HepG2 (cell line): ENCODE measurements around the gene SNAI1. TPM values are rescaled to one million over a fixed set of nuclear protein-coding genes. Genes with fewer than 3 reads are reported as not detected.

Source experiments
- BRCA1 ChIP-seq: sonication (generic); formaldehyde crosslinking; IDR thresholded peaks from 2 replicates; pipeline ENCODE4 v1.4.0; 2020; ENCODE audit warnings: missing genetic modification reagents
- DPF2 ChIP-seq: sonication (generic); formaldehyde crosslinking; IDR thresholded peaks from 2 replicates; pipeline ENCODE4 v1.4.0; 2020; ENCODE audit warnings: mild to moderate bottlenecking, low read depth, missing genetic modification reagents, borderline replicate concordance
- ESRRA ChIP-seq: sonication (generic); formaldehyde crosslinking; IDR thresholded peaks from 2 replicates; pipeline ENCODE4 v1.5.1; 2020; ENCODE audit warnings: mild to moderate bottlenecking, low read depth, missing genetic modification reagents
- FOXO1 ChIP-seq: sonication (generic); formaldehyde crosslinking; IDR thresholded peaks from 2 replicates; pipeline ENCODE4 v1.4.0; 2020; ENCODE audit warnings: missing genetic modification reagents
- HOXA9 ChIP-seq: sonication (generic); formaldehyde crosslinking; IDR thresholded peaks from 2 replicates; pipeline ENCODE4 v1.8.1; 2022; ENCODE audit warnings: missing genetic modification reagents, mild to moderate bottlenecking, moderate library complexity, borderline replicate concordance
- ISL2 ChIP-seq: sonication (generic); formaldehyde crosslinking; IDR thresholded peaks from 2 replicates; pipeline ENCODE4 v1.5.0; 2020; ENCODE audit warnings: missing genetic modification reagents
- PAXIP1 ChIP-seq: sonication (generic); formaldehyde crosslinking; conservative IDR thresholded peaks from 2 replicates; pipeline ENCODE4 v1.4.0; 2020; ENCODE audit warnings: mild to moderate bottlenecking, missing genetic modification reagents, moderate library complexity
- PPARG ChIP-seq: conservative IDR thresholded peaks from 2 replicates; pipeline ENCODE4 v1.6.1; 2016; ENCODE audit warnings: missing biosample characterization, missing genetic modification reagents
- SALL2 ChIP-seq: sonication (generic); formaldehyde crosslinking; IDR thresholded peaks from 2 replicates; pipeline ENCODE4 v1.8.1; 2023; ENCODE audit warnings: mild to moderate bottlenecking, missing genetic modification reagents, inconsistent platforms
- SP2 ChIP-seq: sonication (generic); formaldehyde crosslinking; IDR thresholded peaks from 2 replicates; pipeline ENCODE4 v1.5.1; 2020; ENCODE audit warnings: mild to moderate bottlenecking, missing genetic modification reagents
- YEATS4 ChIP-seq: sonication (generic); formaldehyde crosslinking; IDR thresholded peaks from 2 replicates; pipeline ENCODE4 v1.4.0; 2020; ENCODE audit warnings: missing genetic modification reagents, borderline replicate concordance
- ZNF136 ChIP-seq: sonication (generic); formaldehyde crosslinking; IDR thresholded peaks from 2 replicates; pipeline ENCODE4 v1.8.1; 2022; ENCODE audit warnings: low read depth, mild to moderate bottlenecking, moderate library complexity, missing genetic modification reagents
- ZNF646 ChIP-seq: sonication (generic); formaldehyde crosslinking; IDR thresholded peaks from 2 replicates; pipeline ENCODE4 v1.9.0; 2021; ENCODE audit warnings: mild to moderate bottlenecking, missing genetic modification reagents
- polyA plus RNA-seq, 8 experiments: library from polyadenylated mRNA; depleted of rRNA in 3 of 8; stranded (reverse) in 7 of 8; unstranded in 1 of 8; fragments of >200 nt; fragmentation: Illumina TruSeq in 4 of 8; extraction: Trizol in 4 of 8; gene quantifications; 2 replicates each; pipeline versions ENCODE4 v1.2.1 to v1.2.3, GENCODE V29; 2011 to 2016; ENCODE audit warnings: low read depth in 4 of 8, missing spikeins in 1 of 8, mixed read lengths in 1 of 8; ENCODE audit not compliant: insufficient read depth in 1 of 8
- total RNA-seq, 5 experiments: library from RNA; depleted of rRNA; stranded (reverse); fragments of >200 nt; fragmentation: Illumina TruSeq; extraction: Trizol; gene quantifications; 2 replicates each; pipeline ENCODE4 v1.2.3, GENCODE V29; 2016; ENCODE audit warnings: low read depth in 1 of 5
- TF ChIP-seq, protein P1 (sequence below): sonication (generic); formaldehyde crosslinking; IDR thresholded peaks from 2 replicates; pipeline ENCODE4 v1.5.1; 2020; ENCODE audit warnings: mild to moderate bottlenecking, moderate library complexity, missing genetic modification reagents
- TF ChIP-seq, protein P2 (sequence below): sonication (generic); formaldehyde crosslinking; IDR thresholded peaks from 2 replicates; pipeline ENCODE4 v1.4.0; 2020; ENCODE audit warnings: missing genetic modification reagents

Gene SNAI1
- total and polyA plus RNA-seq, 2 of the 13 experiments (the other 11 are each of a cell fraction or from before 2014, with no cell fraction given): 1.3 to 1.4 TPM

DNA sequence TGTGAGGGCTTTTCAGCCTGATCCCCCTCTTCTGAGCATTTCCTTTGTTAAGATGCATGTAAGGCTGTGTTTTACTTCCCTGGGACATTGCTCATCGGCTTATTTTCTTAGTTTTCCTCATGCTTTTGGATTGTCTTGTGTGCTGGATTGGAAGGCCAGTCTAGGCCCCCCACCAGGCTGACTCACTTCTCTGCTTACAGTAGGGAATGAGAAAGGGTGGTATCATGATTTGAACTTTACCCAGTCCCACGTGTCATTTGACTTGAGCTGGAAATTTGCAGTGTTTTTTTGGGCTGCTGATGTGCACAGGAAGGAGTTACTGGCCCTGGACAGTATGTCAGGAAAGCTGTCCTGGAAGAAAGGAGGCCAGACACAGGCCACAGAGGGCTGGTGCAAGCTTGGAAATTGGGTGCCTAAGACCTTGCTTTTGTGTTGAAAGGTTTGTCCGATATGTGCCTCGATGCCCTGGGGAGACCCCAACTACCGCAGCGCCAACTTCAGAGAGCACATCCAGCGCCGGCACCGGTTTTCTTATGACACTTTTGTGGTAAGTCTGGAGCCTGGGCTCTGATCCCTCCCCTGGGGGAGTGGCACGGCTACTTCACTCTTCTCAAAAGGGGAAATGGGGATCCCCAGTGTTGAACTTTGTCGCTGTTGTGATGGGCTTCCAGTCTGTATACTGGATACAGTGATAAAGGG is 33.8 kb upstream of the SNAI1 start (continued):
- TF ChIP-seq DPF2 (CRISPR knock-in tag) (0 out of 2 replicates have a peak, but pooled peaks have one; percentile 33), SALL2 (no peak), HOXA9 (CRISPR knock-in tag) (no peak), ZNF646 (CRISPR knock-in tag) (no peak), FOXO1 (no peak), YEATS4 (CRISPR knock-in tag) (no peak), BRCA1 (no peak), ZNF136 (CRISPR knock-in tag) (0 out of 2 replicates have a peak, but pooled peaks have one; percentile 44), PAXIP1 (peak; percentile 77), SP2 (CRISPR knock-in tag) (0 out of 2 replicates have a peak, but pooled peaks have one; percentile 24), PPARG (CRISPR knock-in tag) (0 out of 2 replicates have a peak, but pooled peaks have one; percentile 24), ISL2 (CRISPR knock-in tag) (no peak), ESRRA (CRISPR knock-in tag) (0 out of 2 replicates have a peak, but pooled peaks have one; percentile 18)
- TF ChIP-seq, protein P1, sequence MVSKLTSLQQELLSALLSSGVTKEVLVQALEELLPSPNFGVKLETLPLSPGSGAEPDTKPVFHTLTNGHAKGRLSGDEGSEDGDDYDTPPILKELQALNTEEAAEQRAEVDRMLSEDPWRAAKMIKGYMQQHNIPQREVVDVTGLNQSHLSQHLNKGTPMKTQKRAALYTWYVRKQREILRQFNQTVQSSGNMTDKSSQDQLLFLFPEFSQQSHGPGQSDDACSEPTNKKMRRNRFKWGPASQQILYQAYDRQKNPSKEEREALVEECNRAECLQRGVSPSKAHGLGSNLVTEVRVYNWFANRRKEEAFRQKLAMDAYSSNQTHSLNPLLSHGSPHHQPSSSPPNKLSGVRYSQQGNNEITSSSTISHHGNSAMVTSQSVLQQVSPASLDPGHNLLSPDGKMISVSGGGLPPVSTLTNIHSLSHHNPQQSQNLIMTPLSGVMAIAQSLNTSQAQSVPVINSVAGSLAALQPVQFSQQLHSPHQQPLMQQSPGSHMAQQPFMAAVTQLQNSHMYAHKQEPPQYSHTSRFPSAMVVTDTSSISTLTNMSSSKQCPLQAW (CRISPR knock-in tag): peak; percentile 25; the same call in 1 of the 2 replicates
- TF ChIP-seq, protein P2, sequence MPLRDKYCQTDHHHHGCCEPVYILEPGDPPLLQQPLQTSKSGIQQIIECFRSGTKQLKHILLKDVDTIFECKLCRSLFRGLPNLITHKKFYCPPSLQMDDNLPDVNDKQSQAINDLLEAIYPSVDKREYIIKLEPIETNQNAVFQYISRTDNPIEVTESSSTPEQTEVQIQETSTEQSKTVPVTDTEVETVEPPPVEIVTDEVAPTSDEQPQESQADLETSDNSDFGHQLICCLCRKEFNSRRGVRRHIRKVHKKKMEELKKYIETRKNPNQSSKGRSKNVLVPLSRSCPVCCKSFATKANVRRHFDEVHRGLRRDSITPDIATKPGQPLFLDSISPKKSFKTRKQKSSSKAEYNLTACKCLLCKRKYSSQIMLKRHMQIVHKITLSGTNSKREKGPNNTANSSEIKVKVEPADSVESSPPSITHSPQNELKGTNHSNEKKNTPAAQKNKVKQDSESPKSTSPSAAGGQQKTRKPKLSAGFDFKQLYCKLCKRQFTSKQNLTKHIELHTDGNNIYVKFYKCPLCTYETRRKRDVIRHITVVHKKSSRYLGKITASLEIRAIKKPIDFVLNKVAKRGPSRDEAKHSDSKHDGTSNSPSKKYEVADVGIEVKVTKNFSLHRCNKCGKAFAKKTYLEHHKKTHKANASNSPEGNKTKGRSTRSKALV (CRISPR knock-in tag): no peak
